NOMO-1 (cell line): ENCODE results near the gene RNPEP.
A peak's percentile ranks its signal among the peaks of the same experiment; 100 is the strongest.
"Not testable (repeated sequence)": the region's sequence is repeated elsewhere in the genome, so short reads cannot be mapped to it uniquely, and the experiment has no call there.

Experiments
- DNase-seq, 2 experiments: peaks; one replicate each; lab custom pipeline; 2025; ENCODE audit not compliant: unreplicated experiment in 2 of 2; lab: John Stamatoyannopoulos, UW

The RNPEP gene, protein sequence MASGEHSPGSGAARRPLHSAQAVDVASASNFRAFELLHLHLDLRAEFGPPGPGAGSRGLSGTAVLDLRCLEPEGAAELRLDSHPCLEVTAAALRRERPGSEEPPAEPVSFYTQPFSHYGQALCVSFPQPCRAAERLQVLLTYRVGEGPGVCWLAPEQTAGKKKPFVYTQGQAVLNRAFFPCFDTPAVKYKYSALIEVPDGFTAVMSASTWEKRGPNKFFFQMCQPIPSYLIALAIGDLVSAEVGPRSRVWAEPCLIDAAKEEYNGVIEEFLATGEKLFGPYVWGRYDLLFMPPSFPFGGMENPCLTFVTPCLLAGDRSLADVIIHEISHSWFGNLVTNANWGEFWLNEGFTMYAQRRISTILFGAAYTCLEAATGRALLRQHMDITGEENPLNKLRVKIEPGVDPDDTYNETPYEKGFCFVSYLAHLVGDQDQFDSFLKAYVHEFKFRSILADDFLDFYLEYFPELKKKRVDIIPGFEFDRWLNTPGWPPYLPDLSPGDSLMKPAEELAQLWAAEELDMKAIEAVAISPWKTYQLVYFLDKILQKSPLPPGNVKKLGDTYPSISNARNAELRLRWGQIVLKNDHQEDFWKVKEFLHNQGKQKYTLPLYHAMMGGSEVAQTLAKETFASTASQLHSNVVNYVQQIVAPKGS

DNA sequence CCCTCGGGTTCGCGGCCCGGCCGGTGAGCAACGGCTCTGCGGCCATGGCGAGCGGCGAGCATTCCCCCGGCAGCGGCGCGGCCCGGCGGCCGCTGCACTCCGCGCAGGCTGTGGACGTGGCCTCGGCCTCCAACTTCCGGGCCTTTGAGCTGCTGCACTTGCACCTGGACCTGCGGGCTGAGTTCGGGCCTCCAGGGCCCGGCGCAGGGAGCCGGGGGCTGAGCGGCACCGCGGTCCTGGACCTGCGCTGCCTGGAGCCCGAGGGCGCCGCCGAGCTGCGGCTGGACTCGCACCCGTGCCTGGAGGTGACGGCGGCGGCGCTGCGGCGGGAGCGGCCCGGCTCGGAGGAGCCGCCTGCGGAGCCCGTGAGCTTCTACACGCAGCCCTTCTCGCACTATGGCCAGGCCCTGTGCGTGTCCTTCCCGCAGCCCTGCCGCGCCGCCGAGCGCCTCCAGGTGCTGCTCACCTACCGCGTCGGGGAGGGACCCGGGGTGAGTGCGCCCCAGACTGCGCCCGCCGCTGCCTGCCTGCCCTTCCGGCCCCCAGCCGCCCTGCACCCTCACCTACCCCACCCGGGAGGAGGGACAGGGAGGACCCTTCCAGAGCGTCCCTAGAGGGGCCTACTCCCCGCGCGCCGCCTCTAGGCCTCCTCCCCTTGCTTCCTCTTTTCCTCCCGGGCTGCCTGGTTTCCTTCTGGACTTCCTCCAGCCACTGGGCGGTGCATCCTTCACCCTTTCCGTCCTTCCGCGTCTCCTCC lies at the start of gene RNPEP:
Gene RNPEP (plus strand): TSS at position 26 of the 757 bp plus-strand sequence. CDS start 19 bp downstream, at position 45.
- DNase-seq, result peak; percentile 77 to 83

DNA sequence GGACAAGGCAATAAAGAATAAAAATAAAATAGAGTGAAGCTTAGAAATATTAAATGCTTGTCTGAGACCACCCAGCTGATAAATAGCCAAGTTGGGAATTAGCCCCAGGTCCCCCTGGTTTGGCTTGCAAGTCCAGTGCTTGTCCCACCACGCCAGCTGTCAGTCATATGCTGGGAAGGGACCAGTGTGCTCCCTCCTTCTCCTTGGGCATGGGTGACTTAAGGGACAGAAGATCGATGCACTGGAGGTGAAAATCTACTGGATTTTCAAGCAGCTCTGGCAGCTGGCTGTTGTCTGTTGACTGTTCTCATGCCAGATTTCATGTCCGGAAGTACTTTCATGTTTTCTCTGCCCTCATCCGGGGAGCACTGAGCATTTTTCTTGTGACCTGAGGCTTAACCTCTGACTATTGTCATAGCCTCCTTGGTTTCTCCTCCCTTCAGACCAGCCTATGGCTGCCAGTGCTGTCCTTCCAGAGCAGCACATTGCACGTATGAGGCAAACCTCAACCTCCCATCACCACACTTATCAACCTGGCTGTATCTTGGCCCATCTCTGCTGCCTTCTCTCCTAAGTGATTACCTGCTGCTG lies 48.5 kb upstream of the RNPEP start:
- no peak for DNase-seq

DNA sequence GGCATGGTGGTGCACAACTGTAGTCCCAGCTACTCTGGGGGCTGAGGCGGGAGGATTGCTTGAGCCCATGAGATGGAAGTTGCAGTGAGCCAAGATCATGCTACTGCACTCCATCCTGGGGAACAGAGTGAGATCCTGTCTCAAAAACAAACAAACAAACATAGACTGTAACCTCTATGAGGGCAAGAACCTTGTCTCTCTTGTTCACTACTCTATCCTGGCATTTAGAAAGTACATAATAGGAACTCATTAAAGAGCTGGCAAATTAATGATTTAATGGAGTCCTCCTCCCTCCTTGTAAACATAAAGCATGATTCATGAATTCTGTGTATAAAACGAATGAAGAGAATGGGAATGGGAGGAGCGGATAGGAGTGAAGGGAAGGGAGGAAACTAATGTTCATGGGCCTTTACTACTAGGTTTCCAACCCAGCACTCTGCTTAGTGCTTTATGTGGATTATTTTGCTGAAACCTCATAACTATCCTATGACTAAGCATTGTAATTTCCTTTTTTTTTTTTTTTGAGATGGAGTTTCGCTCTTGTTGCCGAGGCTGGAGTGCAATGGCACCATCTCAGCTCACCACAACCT lies 44.7 kb upstream of the RNPEP start:
- DNase-seq, result peak in 1 of 2 experiments; percentile 26

DNA sequence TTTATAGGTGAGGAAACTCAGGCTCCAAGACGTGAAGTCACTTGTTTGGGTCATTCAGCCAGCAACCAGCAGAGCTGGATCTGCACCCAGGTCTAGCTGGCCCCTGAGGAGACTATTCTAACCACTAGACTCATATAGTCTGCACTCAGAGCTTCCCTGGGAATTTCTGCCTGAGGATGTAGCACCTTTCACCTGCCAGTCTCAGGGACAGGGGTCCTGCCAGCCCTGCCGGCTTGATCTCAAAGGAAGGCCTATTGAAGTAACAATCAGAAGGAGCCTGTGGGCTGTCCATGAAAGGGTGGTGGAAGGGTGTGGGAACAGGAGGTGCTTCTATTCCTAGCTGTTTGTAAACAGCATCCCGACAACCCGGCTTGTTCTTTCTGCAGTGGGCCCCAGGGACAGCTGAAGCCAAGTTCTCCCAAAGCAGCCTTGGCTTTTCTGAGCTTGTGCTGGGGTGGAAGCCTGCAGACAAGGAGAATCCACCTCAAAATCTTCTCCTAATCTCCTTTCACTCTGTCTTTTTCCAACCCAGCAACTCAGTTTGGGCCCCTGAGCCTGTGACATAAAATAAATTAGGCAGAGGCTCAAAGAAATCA lies 43.9 kb upstream of the RNPEP start:
- no peak for DNase-seq

DNA sequence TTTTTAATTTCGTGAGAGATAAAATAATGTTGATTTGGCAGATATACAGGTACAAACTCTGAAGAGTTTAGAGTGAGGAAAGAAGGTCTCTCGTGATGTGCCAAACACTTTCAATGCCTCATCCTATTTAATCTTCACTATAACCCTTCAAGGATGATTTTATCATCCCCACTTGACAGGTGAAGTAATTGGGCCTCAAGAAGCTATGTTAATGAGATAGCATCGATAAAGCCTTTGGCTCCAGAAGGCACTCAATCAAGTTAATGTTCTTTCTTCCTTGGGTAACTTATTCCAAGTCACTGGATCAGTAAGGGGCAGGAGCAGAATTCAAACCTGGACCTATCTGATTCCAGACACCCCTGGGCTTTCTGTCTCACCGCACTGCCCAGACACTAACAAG lies 43.3 kb upstream of the RNPEP start:
- no peak for DNase-seq

DNA sequence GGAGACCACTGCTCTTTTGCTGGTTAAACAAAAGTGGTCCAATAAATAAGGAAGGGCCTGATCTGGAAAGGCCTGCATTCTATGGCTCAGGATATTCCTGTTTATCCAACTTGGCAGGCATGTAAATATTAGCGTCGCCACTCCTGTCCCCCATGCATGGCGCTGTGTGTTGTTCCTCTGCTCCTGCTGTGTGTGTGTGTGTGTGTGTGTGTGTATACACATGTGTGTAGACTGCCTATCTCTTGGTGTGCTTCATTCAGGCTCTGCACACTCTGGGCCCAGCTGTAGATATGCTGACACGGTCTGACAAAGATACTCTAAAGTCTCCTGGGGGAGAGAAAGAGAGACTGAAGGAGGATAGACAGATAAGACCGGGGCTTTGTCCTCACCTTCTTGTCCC lies 42.9 kb upstream of the RNPEP start:
- DNase-seq, result no peak

DNA sequence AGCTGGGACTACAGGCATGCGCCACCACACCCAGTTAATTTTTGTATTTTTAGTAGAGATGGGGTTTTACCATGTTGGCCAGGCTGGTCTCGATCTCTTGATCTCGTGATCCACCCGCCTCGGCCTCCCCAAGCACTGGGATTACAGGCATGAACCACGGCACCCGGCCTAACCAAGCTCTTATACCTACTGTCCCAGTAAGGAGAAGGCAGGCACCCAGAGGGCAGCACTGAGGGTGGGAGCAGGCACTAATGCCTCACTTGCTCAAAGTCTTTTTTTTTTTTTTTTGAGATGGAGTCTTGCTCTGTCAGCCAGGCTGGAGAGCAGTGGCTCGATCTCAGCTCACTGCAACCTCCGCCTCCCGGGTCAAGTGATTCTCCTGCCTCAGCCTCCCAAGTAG lies 42.1 kb upstream of the RNPEP start:
- not testable (repeated sequence) for DNase-seq

DNA sequence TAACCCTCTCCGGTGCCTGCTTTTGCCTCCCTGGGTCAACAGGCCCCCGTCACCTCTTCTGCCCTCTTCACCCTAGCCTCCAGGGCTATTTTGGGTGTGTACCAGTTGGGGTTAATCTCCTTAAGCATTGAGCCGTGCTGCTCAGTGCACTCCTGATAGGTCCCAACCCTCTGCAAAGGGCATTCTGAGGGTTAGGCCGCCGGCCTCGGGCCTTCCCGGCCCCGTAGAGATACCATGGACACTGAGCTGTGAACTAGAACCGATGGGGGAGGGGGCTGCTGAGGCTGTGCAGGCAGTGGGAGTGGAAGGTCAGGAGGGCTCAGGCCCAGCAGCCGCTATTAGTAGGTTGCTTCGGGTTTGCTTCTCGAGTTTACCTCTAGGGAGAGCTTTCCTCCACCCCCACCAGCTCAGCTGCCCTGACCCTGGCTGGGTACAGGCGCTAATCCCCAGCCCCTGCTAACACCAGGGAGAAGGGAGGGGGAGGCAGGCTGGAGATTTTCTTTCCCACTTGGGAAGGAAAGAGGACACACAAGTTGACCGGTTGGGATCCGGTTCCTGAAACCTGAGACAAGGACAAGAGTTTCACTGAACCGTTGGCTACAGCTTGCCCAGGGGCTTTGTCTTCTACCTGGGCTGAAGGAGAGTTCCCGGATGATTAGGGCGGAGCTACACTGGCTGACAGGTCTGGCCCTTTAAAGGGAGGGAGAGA lies 40.9 kb upstream of the RNPEP start:
- no peak for DNase-seq

DNA sequence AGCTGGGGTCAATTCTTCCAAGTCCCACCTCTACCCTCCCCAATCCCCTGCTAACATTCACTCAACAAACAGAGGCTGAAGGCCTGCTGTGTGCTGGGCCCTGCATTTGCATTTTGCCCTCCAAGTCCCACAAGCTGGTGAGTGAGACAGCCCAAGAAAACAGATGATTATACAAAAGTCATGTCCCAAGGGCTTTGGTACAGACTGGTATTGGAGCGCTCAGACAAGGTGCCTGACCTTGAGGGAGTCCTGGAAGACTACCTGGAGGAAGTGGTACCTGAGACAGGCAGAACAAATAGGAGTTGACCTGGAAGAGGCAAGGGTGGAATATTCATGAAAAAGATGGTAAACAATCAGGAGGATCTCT lies 40.3 kb upstream of the RNPEP start:
- DNase-seq, result no peak

DNA sequence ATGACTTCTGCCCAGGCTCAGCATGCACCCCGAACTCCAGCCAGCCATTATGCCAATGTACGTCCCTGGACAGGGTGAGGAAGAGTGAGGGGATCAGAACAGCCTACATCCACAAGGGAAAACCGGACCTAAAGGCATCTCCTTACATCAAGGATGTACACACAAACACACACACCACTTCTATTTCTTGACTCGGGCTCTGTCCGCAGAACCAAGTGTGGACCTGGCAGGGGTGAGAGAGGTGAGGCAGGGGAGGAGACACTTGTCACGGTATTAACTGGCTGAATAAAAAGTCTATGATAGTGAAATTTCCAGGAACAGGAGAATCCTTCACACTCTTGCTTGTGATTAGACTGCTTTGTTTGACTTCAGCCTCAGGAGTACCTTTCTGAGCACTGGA lies 38.4 kb upstream of the RNPEP start:
- DNase-seq, result no peak

DNA sequence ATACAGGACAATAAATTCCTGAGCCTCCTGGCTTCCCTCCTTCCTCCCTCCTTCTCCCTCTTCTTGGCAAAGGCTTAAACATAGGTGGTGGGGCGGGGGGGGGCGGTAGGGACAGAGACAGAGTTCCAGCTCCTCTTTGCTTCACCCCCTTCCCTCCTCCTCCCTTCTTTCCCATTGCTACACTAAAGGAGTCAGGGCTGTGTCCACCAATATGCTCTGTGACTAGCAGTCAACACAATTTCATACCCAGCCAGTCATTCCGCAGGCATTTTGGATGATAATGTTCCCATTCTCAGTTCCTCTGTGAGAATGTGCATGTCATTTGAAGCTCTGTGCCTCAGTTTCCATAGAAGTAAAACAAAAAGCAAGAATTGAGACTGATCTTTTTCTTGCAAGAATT lies 37.8 kb upstream of the RNPEP start:
- no peak for DNase-seq

DNA sequence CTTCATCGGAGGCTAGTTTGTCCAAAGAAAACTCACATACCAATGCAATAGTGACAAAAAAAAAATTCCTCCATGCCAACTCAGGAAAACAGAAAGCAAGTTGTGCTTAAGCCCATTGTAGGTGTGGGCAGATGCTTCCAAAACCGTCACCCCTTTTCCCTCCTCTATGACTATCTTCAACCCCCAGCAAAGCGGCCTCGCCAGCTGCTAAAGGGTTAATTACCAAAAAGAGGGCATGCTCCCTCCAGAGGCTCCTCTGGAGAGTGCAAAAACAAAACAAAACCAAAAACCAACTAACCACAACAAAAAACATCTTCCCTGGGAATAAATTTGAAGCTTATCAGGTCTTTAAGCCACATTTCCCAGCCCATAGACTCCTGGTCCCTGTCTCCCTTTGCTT lies 37.3 kb upstream of the RNPEP start:
- DNase-seq, result no peak

DNA sequence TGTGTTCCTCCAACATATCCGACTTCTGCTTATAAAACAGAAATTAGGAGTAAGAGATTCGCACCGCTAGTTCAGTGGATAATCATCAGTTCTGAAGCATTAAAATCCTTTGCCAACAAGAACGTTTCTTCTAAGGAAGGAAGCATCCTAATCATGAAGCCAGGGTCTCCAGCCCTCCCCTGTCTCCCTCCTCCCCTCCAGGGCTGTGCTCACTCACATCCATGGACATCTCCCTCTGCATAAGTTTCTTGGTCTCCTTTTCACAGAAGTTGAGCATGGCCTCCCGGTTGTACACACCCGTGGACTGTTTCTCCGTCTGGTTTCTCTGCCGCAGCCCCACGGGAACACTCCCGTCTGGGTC lies 36.6 kb upstream of the RNPEP start:
- no peak for DNase-seq

DNA sequence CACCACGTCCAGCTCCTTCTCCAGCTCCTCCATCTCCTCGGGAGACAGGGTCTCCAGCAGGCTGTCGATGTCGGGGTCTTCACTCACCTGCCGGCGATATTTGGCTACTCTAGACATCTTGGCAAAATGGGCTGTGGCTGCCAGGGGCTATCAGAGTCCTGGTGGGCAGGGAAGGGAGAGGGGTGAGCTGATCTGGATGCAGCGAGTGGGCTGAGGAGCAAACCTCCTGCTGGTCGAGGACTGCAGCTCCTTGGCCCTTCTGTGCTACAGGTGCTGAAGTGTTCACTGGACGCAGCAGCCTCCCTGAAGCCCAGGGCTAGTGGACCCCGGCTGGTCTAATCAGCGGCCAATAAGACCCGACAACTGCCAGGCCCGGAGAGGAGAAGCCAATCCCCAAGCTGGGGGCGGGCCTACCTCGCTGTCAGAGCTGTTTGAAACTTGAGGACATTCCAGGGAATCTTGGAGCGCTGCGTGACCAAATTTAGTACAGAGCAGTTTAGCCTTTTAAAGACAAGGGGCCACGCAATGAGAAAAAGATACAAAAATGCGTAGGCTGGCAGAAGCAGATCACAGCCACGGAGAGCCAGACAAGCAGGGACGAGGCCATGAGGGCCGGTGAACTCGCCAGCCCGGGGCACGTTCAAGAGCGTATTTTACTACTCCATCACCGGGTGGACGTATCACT lies 36.1 kb upstream of the RNPEP start, which contains the start of gene LMOD1:
Gene LMOD1 (minus strand): TSS at position 325 of the 685 bp plus-strand sequence. CDS start 208 bp downstream, at position 117.
- DNase-seq, result no peak

DNA sequence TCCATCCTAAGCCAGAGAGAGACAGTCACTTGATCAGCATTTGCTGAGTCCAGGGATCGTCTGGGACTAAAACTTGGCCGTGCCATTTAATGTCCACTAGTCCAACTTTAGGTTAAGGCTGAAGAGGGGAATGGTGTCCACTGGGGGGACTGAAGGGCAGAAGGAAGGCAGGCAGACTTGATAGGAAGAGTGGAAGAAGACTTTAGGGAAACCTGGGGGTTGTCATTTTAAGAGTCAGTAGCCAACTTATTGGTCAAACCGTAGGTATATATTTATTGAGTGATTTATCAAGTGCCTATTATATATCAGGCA lies 34.8 kb upstream of the RNPEP start:
- DNase-seq, result no peak

DNA sequence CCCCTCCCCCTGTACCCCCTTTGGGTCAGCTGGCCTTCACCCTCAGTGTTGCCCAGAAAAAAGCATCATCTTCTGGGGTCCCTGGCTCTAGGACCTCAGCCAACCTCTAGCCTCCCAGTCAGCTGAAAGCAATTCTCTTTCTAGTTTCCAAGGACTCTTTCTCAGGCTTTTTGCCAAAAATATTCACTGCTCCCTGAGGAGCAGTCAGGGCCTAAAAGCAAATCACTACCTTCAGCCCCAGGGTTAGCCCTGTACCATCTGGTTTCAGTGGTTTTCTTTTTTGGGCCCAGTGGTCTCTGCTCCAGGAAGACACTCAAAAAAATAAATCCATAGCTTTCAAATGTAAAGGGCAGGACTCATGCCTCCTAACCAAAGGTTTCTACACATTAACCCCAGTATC lies 33.0 kb upstream of the RNPEP start:
- no peak for DNase-seq

DNA sequence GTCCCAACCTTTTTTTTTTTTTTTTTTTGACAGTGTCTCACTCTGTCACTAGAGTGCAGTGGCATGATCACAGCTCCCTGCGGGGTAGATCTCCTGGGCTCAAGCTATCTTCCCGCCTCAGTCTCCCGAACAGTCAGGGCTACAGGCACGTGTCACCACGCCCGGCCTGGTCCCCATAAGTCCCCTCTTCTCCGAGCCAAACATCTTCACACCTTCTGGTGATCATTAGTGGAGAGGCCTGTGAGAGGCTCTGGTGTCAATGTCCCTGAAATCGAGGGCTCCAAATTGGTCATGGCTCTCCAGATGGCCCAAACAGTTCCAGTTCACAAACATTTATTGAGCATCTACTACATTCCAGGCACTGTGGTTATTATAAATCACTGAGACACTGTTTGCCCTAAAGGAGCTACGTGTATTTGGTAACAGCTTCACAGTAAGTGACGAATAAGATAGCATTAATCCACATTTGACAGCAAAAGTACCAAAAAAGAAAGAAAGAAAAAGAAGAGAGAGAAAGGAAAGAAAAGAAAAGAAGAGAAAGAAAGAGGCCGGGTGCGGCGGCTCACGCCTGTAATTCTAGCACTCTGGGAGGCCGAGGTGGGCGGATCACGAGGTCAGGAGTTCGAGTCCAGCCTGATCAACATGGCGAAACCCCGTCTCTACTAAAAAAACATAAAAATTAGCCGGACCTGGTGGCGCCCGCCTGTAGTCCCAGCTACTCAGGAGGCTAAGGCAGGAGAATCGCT lies 28.0 kb upstream of the RNPEP start:
- no peak for DNase-seq

DNA sequence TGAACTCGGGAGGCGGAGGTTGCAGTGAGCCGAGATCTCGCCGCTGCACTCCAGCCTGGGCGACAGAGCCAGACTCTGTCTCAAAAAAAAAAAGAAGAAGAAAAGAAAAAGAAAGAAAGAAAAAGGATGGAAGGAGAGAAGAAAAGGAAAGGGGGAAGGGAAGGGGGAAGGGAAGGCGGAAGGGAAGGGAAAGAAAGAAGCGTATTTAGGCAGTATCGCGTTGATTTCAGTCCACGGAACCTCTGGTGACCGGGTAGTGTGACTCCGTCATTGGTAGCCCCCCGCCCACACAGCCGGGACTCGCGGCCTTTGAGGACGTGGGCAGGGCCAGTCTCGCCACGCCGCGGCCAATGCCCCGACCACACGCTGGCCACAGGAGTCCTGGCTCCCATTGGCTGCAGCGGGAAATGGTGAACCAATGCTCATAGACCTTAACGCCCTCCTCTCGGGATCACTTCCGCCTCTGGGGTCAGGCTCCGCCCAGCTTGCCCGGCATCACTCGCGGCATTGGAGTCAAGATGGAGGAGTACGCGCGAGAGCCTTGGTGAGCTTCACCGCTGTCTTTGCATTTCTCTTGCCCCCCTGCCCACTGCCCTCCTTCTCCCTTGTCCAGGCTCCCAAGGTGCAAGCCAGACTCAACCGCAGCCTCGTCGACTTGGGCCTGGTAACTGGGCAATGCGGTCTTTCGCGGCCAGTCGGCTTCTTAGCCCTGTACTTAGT lies 27.3 kb upstream of the RNPEP start, which contains the start of gene TIMM17A:
Gene TIMM17A (plus strand): TSS at position 495 of the 720 bp plus-strand sequence. CDS start 24 bp downstream, at position 519.
- DNase-seq, result peak; percentile 96 to 97
